HAP-1 (cell line): ENCODE data around the gene ISG20.
A peak's percentile ranks its signal among the peaks of the same experiment; 100 is the strongest.

Source experiments
- DNase-seq, 2 experiments: peaks; one replicate each; pipeline ENCODE4 v3.0.0-alpha.2; 2016 to 2020; ENCODE audit warnings: low spot score in 2 of 2
- H3K27me3 ChIP-seq: fragments of 250-450 bp; sonication (Bioruptor Pico); 2 replicates; pipeline ENCODE4 v1.5.1; 2020; ENCODE audit warnings: low read depth, mild to moderate bottlenecking, moderate library complexity
- H3K36me3 ChIP-seq: fragments of 250-450 bp; sonication (Bioruptor Pico); replicated peaks from 2 replicates; pipeline ENCODE4 v1.5.1; 2020; ENCODE audit warnings: mild to moderate bottlenecking
- H3K4me1 ChIP-seq: fragments of 250-450 bp; sonication (Bioruptor Pico); 2 replicates; pipeline ENCODE4 v1.5.1; 2020; ENCODE audit warnings: mild to moderate bottlenecking
- H3K4me3 ChIP-seq: fragments of 250-450 bp; sonication (Bioruptor Pico); 2 replicates; pipeline ENCODE4 v1.5.1; 2020; ENCODE audit warnings: mild to moderate bottlenecking, moderate library complexity
- H3K9me3 ChIP-seq: fragments of 250-450 bp; sonication (Bioruptor Pico); 2 replicates; pipeline ENCODE4 v1.5.1; 2020; ENCODE audit warnings: mild to moderate bottlenecking, moderate library complexity
- in situ Hi-C: fragments of 300-500 bp; cut with MboI; formaldehyde crosslinking; loops from 3 replicates; pipeline ENCODE4 v1.14.3; 2020; ENCODE audit warnings: low sequenced_read_pairs, inconsistent platforms, mixed read lengths

ISG20 gene

DNA sequence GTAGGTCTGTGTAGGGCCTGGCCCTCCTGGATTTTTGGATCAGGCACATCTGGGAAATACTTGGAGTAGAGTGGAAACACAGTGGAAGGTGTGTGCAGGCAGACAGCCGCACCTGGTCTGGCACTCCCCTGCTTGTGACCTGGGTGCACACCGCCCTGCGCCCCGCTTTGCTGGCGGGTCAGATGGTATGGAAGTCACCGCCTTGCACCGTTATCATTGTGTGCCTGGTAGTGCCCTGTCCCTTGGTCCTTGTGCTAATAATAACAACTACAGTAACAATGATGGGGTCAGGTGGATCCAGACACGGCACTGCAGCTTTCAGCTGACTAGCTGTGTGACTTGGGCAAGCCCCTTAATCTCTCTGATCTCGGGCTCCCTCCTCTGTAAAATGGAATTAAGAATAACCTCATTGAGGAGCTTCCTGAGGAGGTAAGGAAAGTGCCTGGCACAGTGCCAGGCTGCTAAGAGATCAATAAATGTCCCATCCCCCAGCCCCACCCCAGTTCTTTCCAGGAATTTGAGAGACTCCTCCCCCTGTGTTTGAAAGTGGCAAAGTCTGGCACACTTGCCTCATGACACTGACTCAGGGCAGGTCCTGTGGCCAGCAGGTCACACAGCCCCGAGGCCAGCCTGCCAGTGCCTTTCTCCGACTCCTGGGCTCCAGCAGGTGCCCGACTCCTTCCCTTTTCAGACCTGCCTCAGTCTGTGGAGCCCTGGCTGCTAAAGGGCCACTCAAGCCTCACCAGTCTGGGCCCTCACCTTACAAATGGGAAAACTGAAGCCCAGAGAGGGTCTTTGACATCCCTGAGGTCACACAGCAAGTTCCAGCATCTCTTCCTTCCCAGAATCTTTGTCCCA lies 9.8 kb downstream of the ISG20 start:
- Histone ChIP-seq H3K4me1 (peaks cover 4% of the 10 kb centered on the region; the same call in 1 of the 2 replicates), H3K9me3 (no peaks in the 10 kb centered on the region), H3K4me3 (no peak overlapping the region), H3K27me3 (no peaks in the 10 kb centered on the region), H3K36me3 (no peaks in the 10 kb centered on the region; the same call in 1 of the 2 replicates)
- DNase-seq = peak in 1 of 2 experiments; percentile 41
- in situ Hi-C loops = no loop called here

DNA sequence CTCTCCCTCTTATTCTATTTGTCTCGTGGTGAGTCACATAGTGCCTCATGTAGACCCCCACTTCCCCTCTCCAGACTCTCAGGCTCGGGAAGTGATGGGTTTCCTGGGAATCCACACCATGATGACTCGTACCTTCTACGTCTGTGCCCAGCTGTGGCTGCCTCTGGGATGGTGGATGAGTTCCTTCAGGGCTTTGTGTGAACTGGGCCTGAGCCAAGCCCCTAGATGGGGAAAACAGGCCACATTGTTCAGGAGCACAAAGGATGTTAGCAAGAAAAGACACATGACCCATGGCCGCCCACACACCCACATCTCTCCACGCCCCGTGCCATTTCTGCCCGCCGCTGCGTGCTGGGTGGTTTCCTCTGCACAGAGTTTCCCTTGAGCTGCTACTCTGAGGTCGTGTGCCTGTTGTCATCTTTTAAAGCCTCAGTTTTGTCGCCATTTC lies 10.5 kb downstream of the ISG20 start:
- H3K36me3 ChIP-seq = no peaks in the 10 kb centered on the region; the same call in 1 of the 2 replicates
- peaks cover 4% of the 10 kb centered on the region; the same call in 1 of the 2 replicates for H3K4me1 ChIP-seq
- no peak overlapping the region for H3K4me3 ChIP-seq
- H3K27me3 ChIP-seq = no peaks in the 10 kb centered on the region
- no peaks in the 10 kb centered on the region for H3K9me3 ChIP-seq
- peak; percentile 29 to 63 for DNase-seq
- in situ Hi-C loops = no loop called here

DNA sequence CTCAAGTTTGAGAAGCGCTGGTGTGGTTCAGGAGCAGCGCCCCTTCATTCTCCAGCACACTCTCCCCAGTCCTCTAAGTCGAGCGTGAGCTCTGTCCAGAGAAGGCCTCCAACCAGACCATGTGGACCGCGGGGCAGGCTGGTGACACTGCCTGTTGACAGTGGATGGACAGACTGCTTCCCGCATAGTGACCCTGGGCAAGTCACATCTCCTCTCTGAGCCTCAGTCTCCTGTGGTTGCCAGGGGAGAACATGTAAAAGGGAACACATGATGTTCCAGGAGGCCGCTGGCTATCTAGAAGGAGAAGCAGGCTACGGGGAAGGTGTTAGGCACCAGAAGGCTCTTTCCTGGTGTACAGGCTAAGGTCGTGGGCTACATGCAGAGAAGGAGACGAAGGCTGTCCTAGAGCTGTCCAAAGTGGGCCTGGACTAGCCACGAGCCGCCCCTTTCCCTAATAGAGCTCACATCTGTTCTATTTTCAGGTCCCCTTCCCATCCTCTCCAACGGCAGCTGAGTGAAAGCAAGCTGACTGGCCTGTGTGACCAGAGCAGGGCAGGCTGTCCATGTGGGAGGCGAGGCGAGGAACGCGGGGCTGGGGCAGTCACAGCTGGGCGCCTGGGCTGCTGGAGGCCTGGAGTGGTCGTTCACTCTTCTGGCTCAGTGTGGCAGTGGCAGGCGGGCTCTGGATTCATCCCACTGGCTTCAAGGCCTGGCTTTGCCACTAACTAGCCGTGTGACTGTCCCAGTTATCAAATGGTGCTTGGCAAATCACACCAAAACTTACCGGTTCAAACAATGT lies 11.1 kb downstream of the ISG20 start:
- H3K4me1 ChIP-seq = peaks cover 4% of the 10 kb centered on the region; the same call in 1 of the 2 replicates
- DNase-seq = no peak
- H3K27me3 ChIP-seq = no peaks in the 10 kb centered on the region
- H3K36me3 ChIP-seq = no peaks in the 10 kb centered on the region; the same call in 1 of the 2 replicates
- H3K4me3 ChIP-seq = no peak overlapping the region
- in situ Hi-C loops = no loop called here
- H3K9me3 ChIP-seq = no peaks in the 10 kb centered on the region

DNA sequence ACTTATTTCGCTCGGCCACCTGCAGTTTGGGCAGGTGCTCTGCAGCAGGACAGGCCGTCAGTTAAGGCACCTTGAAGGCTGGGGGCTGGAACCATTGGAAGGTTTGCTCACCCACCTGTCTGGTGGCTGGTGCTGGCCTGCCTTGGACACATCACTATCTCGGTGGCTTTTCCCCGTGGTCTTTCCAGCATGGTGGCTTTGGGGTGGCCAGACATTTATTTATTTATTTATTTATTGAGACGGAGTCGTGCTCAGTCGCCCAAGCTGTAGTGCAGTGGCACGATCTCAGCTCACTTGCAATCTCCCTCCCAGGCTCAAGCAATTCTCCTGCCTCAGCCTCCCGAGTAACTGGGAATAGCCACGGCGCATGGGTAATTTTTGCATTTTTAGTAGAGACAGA lies 11.7 kb downstream of the ISG20 start:
- Histone ChIP-seq H3K9me3 (no peaks in the 10 kb centered on the region), H3K36me3 (no peaks in the 10 kb centered on the region; the same call in 1 of the 2 replicates), H3K27me3 (no peaks in the 10 kb centered on the region; the same call in 1 of the 2 replicates), H3K4me3 (no peak overlapping the region), H3K4me1 (peaks cover 4% of the 10 kb centered on the region; the same call in 1 of the 2 replicates)
- in situ Hi-C loops = no loop called here
- peak in 1 of 2 experiments; percentile 4 for DNase-seq

DNA sequence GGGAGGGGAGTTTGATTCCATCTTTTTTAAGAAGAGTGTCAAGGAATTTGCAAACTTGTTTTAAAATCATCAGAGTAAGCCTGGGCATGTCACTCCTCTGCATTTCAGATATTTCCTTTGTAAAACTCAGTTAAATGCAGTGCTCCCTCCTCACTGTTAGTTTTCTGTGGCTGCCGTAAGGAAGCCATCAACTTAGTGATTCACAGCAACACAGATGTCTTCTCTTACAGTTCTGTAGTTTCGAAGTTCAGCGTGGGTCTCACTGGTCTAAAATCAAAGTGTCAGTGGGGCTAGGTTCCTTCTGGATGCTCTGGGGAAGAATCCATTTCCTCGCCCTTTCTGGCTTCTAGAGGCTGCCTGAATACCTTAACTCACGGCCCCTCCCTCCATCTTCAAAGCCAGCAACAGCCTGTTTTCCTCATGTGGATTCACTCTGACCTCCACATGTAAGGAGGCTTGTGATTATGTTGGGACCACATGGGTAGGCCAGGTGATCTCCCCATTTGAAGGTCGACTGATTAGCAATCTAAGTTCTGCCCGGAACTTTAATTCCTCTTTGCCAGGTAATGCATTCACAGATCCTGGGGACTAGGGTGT lies 12.4 kb downstream of the ISG20 start:
- DNase-seq = no peak
- Histone ChIP-seq H3K4me1 (peaks cover 4% of the 10 kb centered on the region; the same call in 1 of the 2 replicates), H3K27me3 (no peaks in the 10 kb centered on the region; the same call in 1 of the 2 replicates), H3K36me3 (no peaks in the 10 kb centered on the region; the same call in 1 of the 2 replicates), H3K4me3 (no peak overlapping the region), H3K9me3 (no peaks in the 10 kb centered on the region)
- in situ Hi-C loops = no loop called here

DNA sequence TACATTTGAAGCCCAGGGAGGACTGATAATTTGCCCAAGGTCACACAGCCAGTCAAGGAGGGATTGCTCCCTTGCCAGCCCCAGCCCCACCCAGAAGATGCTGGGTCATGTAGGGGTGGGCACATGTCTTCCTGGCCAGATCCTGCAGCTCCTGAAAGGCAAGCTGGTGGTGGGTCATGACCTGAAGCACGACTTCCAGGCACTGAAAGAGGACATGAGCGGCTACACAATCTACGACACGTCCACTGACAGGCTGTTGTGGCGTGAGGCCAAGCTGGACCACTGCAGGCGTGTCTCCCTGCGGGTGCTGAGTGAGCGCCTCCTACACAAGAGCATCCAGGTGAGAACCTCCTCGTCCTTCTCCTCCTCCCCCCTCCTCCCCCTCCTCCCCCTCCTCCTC lies 13.2 kb downstream of the ISG20 start:
- in situ Hi-C loops = no loop called here

DNA sequence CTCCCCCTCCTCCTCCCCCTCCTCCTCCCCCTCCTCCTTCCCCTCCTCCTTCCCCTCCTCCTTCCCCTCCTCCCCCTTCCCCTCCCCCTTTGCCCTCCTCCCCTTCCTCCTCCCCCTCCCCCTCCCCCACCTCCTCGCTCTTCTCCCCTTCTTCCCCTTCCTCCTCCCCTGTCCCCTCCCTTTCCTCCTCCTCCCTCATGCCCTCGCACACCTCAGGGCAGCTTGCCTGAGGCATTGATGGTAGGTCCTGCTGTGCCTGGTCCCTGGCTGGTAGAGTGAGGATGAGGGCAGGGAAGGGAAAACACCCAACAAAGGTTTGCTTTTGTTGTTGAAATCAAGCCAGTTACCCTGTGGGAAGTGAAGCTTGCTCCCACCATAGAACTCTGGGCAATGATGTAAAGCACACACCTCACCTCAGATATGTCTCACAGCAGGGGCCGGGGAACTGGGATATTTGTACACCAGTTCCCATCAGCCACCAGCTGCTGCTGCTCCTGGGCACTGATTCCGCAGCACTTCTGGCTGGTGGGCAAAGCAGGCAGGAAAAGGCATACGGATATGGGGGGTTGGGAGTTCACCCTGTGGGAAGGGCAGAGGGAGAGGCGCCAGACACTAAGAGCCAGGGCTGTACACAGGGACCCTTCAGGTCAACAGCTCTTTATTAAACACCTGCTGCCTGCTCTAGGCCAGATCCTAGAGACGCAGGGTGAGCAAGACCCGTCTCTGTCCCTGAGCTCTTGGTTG lies 13.8 kb downstream of the ISG20 start:
- no peak for DNase-seq
- Histone ChIP-seq H3K4me1 (peaks cover 4% of the 10 kb centered on the region; the same call in 1 of the 2 replicates), H3K27me3 (peaks cover 2% of the 10 kb centered on the region; the same call in 1 of the 2 replicates), H3K4me3 (no peak overlapping the region), H3K36me3 (no peaks in the 10 kb centered on the region), H3K9me3 (no peaks in the 10 kb centered on the region)
- in situ Hi-C loops = no loop called here

More for the DNA sequence above, 13.2 kb downstream of the ISG20 start:
- Histone ChIP-seq H3K4me1 (peaks cover 4% of the 10 kb centered on the region; the same call in 1 of the 2 replicates), H3K9me3 (no peaks in the 10 kb centered on the region), H3K4me3 (no peak overlapping the region), H3K36me3 (no peaks in the 10 kb centered on the region), H3K27me3 (no peaks in the 10 kb centered on the region; the same call in 1 of the 2 replicates)
- no peak for DNase-seq

DNA sequence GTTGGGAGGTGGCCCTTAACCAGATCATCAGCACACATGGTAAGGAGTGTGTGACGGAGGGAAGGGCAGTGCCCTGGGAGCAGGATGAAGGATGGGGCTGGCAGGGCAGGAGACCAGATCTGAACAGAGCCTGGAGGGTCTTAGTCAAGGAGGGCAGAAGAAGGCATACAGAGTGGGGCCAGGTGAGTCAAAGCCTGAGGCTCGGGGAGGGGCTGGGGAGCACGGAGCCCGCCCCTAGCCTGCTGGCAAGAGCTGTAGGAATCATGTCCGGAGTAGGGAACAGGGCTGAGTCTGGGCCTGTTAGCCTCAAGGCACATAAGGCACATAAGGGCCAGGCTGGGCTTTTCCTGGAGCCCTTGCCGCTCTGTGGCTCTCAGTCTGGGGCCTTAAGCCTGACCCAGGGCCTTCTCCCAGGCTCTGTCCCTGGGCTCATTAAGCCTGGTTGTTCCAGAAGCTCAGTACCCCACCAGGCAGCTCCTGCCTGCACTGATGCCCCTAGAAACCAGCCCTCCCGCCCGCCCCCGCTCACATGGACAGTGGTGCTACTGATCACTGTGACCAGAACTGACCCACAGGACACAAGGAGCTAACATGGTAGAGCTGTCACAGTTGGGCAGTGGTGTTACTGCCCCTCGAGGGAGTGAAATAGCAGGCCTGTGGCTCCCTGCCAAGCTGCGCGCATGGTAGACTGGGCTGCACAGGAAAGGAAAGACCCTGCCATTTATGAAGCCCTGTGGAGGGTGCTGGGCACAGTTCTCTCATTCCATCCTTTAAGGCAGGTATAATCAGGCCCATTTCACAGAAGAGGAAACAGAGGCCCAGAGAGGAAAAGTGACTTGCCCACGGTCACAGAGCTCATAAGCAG lies 14.6 kb downstream of the ISG20 start:
- DNase-seq = no peak
- Histone ChIP-seq H3K36me3 (no peaks in the 10 kb centered on the region), H3K4me1 (peaks cover 4% of the 10 kb centered on the region; the same call in 1 of the 2 replicates), H3K9me3 (no peaks in the 10 kb centered on the region), H3K27me3 (peaks cover 9% of the 10 kb centered on the region; the same call in 1 of the 2 replicates), H3K4me3 (no peak overlapping the region)
- in situ Hi-C loops = no loop called here

DNA sequence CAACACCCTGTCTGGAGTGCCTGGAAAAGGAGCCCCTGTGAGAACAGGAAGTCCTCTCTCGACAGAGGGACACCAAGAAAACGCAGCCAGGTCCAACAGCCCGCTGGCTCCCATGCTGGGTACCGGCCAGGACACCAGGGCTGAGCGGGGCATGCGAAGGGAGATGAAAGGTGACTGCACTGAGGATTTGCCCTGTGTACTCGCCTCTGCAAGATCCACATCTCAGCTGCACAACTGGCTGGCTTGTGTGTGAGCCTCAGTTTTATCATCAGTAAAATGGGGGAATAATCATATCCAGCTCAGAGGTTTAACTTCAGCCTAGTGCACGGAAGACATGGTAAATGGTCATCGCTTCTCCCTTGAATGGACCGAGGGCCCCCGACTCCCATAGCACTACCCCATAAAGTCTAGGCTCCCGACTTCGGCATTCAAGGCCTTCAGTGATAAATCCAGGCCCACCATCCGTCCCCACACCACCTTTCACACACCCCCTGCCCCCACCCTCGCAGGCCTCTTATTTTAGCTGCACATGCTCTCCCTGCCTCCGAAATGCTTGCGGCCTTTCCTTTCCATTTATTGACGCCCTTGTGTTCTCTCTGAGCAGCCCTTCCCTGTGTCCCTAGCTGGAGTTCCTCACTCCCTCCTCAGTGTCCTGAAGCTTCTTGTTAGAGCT lies 15.8 kb downstream of the ISG20 start:
- H3K9me3 ChIP-seq = no peaks in the 10 kb centered on the region
- H3K4me3 ChIP-seq = no peak overlapping the region
- no peaks in the 10 kb centered on the region for H3K36me3 ChIP-seq
- H3K27me3 ChIP-seq = peaks cover 18% of the 10 kb centered on the region; the same call in 1 of the 2 replicates
- H3K4me1 ChIP-seq = no peaks in the 10 kb centered on the region
- in situ Hi-C loops = no loop called here
- no peak for DNase-seq

DNA sequence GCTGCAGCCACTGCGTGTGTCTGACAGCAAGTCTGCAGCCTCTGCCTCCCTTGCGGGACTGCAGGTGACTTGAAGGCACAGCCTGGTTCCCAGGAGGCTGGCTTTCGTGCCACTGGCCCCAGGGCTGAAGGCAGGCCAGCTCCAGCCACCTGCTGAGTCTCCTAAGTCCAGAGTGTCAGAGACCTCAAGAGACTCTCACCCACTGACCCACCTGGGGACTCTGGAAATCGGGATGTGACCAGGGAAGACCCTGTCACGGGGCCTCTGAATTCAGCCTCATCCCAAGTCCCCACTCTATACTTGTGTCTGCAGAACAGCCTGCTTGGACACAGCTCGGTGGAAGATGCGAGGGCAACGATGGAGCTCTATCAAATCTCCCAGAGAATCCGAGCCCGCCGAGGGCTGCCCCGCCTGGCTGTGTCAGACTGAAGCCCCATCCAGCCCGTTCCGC lies 16.3 kb downstream of the ISG20 start:
- no peak overlapping the region for H3K4me3 ChIP-seq
- peaks cover 23% of the 10 kb centered on the region; the same call in 1 of the 2 replicates for H3K27me3 ChIP-seq
- no peaks in the 10 kb centered on the region for H3K9me3 ChIP-seq
- DNase-seq = no peak
- in situ Hi-C loops = no loop called here
- H3K4me1 ChIP-seq = no peaks in the 10 kb centered on the region
- no peaks in the 10 kb centered on the region for H3K36me3 ChIP-seq

DNA sequence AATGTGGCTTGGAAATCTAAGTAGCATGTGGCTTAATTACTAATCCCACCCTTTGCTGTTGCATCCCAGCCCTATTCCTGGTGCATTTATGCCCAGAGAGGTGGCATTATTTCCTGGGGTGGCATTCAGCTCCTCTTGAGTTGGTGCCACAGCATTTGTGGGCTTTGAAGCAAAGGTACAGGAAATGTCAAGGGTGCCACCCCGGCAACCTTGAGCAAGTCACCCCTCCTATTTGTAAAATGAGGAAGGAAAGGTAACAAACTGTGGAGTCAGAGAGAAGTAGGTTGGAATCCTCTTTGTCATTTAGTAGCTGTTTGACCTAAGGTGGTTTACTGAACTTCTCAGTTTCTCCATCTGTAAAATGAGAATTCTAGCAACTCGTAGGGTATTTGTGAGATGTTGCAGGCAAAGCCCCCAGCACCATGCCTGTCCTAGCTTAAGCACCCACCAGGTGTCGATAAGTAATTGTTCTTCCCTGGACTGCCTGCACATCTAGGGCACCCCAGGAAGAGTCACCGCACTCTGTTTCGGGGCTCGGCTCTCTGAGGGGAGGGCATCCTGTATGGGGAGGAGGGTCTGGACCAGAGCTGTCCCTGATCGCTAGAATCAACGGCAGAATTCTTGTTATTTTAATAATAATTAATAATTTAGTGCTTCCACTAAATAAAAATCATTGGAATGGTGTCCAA lies 17.1 kb downstream of the ISG20 start:
- Histone ChIP-seq H3K4me1 (no peaks in the 10 kb centered on the region), H3K27me3 (peaks cover 28% of the 10 kb centered on the region; the same call in 1 of the 2 replicates), H3K4me3 (no peak overlapping the region), H3K9me3 (no peaks in the 10 kb centered on the region), H3K36me3 (no peaks in the 10 kb centered on the region)
- DNase-seq = no peak
- in situ Hi-C loops = no loop called here
